Keratinocyte (primary cell): ENCODE data around the gene THNSL1. TPM values are rescaled to one million over a fixed set of nuclear protein-coding genes. Genes with fewer than 3 reads are reported as not detected.

Source experiments
- DNase-seq: peaks from one replicate; pipeline ENCODE4 v3.0.0-alpha.2; 2011; ENCODE audit warnings: low read depth, missing footprints, low spot score
- FAIRE-seq: peaks from 2 replicates; lab custom pipeline; 2011; peaks lifted over from hg19 to GRCh38; lab: Jason Lieb, UNC
- H2AFZ ChIP-seq: 2 replicates; pipeline ENCODE4 v1.6.0; 2012; ENCODE audit warnings: low read length, control low read depth, inconsistent platforms; ENCODE audit not compliant: control insufficient read depth
- H3K27ac ChIP-seq: 2 replicates; pipeline ENCODE4 v1.5.1; 2011; ENCODE audit warnings: low read length; ENCODE audit not compliant: control insufficient read depth, insufficient read depth
- H3K27me3 ChIP-seq: 3 replicates; pipeline ENCODE4 v1.6.0; 2011; ENCODE audit warnings: low read length; ENCODE audit not compliant: control insufficient read depth, insufficient read depth; ENCODE audit errors: extremely low read depth
- H3K36me3 ChIP-seq, 2 experiments: 2 replicates in 1 of 2; 3 replicates in 1 of 2; pipeline ENCODE4 v1.5.1; 2011; ENCODE audit warnings: low read length in 2 of 2, mild to moderate bottlenecking in 1 of 2; ENCODE audit not compliant: control insufficient read depth in 2 of 2, insufficient read depth in 2 of 2; ENCODE audit errors: extremely low read depth in 1 of 2
- H3K4me1 ChIP-seq: 3 replicates; pipeline ENCODE4 v1.5.1; 2011; ENCODE audit warnings: low read length; ENCODE audit not compliant: control insufficient read depth, insufficient read depth; ENCODE audit errors: extremely low read depth
- H3K4me2 ChIP-seq: 3 replicates; pipeline ENCODE4 v1.6.0; 2011; ENCODE audit warnings: low read depth, low read length; ENCODE audit not compliant: control insufficient read depth, insufficient read depth; ENCODE audit errors: extremely low read depth
- H3K4me3 ChIP-seq, 3 experiments: fragments of 200-600 bp in 1 of 3; sonication (generic) in 1 of 3; 2 replicates in 2 of 3; 3 replicates in 1 of 3; pipeline ENCODE4 v1.5.1; 2011 to 2016; ENCODE audit warnings: low read length in 3 of 3, mild to moderate bottlenecking in 3 of 3, control low read depth in 2 of 3, inconsistent platforms in 1 of 3, low read depth in 1 of 3, mixed read lengths in 1 of 3, mixed run types in 1 of 3, moderate library complexity in 1 of 3; ENCODE audit not compliant: control insufficient read depth in 2 of 3, insufficient read depth in 2 of 3; ENCODE audit errors: extremely low read depth in 1 of 3
- H3K79me2 ChIP-seq: 2 replicates; pipeline ENCODE4 v1.6.0; 2012; ENCODE audit warnings: low read length; ENCODE audit not compliant: control insufficient read depth, insufficient read depth
- H3K9ac ChIP-seq: 3 replicates; pipeline ENCODE4 v1.6.0; 2011; ENCODE audit warnings: low read length; ENCODE audit not compliant: control insufficient read depth, insufficient read depth; ENCODE audit errors: extremely low read depth
- H3K9me1 ChIP-seq: 3 replicates; pipeline ENCODE4 v1.6.0; 2011; ENCODE audit warnings: low read length; ENCODE audit not compliant: control insufficient read depth, insufficient read depth; ENCODE audit errors: extremely low read depth
- H3K9me3 ChIP-seq: 2 replicates; pipeline ENCODE4 v1.5.1; 2012; ENCODE audit warnings: low read depth, low read length; ENCODE audit not compliant: control insufficient read depth
- H4K20me1 ChIP-seq: 3 replicates; pipeline ENCODE4 v1.6.0; 2011; ENCODE audit warnings: low read length; ENCODE audit not compliant: control insufficient read depth, insufficient read depth; ENCODE audit errors: extremely low read depth
- EZH2 ChIP-seq: IDR thresholded peaks from one replicate; pipeline ENCODE4 v1.6.1; 2012; ENCODE audit warnings: inconsistent platforms, mild to moderate bottlenecking, low read length, moderate library complexity
- dilution Hi-C: fragments of 300-500 bp; cut with MboI; formaldehyde crosslinking; loops from one replicate; pipeline ENCODE4 v1.7.0; 2020; ENCODE audit warnings: low sequenced_read_pairs; ENCODE audit not compliant: extremely low pct_ligation_motif_present
- polyA plus RNA-seq, 5 experiments: library from polyadenylated mRNA; depleted of rRNA in 3 of 5; stranded (reverse) in 3 of 5; stranded (forward) in 1 of 5; unstranded in 1 of 5; fragments of >200 nt; gene quantifications; 1 replicate in 1 of 5; 2 replicates in 3 of 5; 3 replicates in 1 of 5; pipeline versions ENCODE4 v1.2.1 to v1.2.3, GENCODE V29; 2011 to 2012; ENCODE audit warnings: missing spikeins in 2 of 5, low read depth in 1 of 5, low replicate concordance in 1 of 5
- TF ChIP-seq, protein P1 (sequence below), 3 experiments: IDR thresholded peaks in 1 of 3; conservative IDR thresholded peaks in 1 of 3; optimal IDR thresholded peaks in 1 of 3; 2 replicates in 2 of 3; 3 replicates in 1 of 3; pipeline versions ENCODE3 to v1.5.1; 2011; ENCODE audit warnings: low read length in 3 of 3, mild to moderate bottlenecking in 3 of 3, moderate library complexity in 2 of 3, control low read depth in 1 of 3, inconsistent platforms in 1 of 3; ENCODE audit not compliant: insufficient read depth in 2 of 3; ENCODE audit errors: extremely low read depth in 1 of 3

Gene THNSL1
- polyA plus RNA-seq, 1 donor (not counting 4 experiments of a cell fraction or from before 2014, with no cell fraction given), result 4.1 TPM

DNA sequence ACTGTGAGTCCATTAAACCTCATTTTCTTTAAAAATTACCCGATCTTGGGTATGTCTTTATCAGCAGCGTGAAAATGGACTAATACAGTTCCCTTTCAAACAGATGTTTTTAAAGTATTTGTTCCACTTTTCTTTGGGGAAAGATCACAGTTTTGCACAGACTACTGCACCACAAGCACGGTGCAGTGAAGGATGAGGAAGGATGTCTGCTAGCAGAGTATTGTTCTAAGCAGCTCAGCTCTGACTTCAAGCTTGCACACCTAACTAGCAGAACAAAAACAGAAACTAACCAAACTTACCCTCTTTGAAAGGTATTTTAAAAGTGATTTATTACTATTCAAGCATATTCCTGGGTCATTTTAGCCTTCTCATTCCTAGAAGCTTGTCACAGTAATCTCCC is 20.0 kb downstream of the THNSL1 start:
- no peaks in the 10 kb centered on the region for H3K4me1 ChIP-seq
- H3K4me3 ChIP-seq, result no peak overlapping the region
- DNase-seq, result no peak
- no peak overlapping the region for H2AFZ ChIP-seq
- H3K4me2 ChIP-seq, result no peak overlapping the region
- no peaks in the 10 kb centered on the region for H3K36me3 ChIP-seq
- no peaks in the 10 kb centered on the region for H3K9me3 ChIP-seq
- dilution Hi-C loops, result no loop called here
- H4K20me1 ChIP-seq, result no peaks in the 10 kb centered on the region
- H3K9ac ChIP-seq, result no peak overlapping the region
- no peak for FAIRE-seq
- no peak for TF ChIP-seq EZH2
- TF ChIP-seq, protein P1, sequence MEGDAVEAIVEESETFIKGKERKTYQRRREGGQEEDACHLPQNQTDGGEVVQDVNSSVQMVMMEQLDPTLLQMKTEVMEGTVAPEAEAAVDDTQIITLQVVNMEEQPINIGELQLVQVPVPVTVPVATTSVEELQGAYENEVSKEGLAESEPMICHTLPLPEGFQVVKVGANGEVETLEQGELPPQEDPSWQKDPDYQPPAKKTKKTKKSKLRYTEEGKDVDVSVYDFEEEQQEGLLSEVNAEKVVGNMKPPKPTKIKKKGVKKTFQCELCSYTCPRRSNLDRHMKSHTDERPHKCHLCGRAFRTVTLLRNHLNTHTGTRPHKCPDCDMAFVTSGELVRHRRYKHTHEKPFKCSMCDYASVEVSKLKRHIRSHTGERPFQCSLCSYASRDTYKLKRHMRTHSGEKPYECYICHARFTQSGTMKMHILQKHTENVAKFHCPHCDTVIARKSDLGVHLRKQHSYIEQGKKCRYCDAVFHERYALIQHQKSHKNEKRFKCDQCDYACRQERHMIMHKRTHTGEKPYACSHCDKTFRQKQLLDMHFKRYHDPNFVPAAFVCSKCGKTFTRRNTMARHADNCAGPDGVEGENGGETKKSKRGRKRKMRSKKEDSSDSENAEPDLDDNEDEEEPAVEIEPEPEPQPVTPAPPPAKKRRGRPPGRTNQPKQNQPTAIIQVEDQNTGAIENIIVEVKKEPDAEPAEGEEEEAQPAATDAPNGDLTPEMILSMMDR (optimal IDR thresholded peaks at IDR 0.05 in 1 of 3, IDR thresholded peaks at IDR 0.05 in 1 of 3, conservative IDR thresholded peaks at IDR 0.05 in 1 of 3; ENCODE audit: extremely low read depth in 1 of 3, insufficient read depth in 2 of 3, low read length in 3 of 3), result no peak
- H3K27ac ChIP-seq, result no peak overlapping the region
- H3K9me1 ChIP-seq, result no peaks in the 10 kb centered on the region
- no peaks in the 10 kb centered on the region for H3K79me2 ChIP-seq
- H3K27me3 ChIP-seq, result no peaks in the 10 kb centered on the region

DNA sequence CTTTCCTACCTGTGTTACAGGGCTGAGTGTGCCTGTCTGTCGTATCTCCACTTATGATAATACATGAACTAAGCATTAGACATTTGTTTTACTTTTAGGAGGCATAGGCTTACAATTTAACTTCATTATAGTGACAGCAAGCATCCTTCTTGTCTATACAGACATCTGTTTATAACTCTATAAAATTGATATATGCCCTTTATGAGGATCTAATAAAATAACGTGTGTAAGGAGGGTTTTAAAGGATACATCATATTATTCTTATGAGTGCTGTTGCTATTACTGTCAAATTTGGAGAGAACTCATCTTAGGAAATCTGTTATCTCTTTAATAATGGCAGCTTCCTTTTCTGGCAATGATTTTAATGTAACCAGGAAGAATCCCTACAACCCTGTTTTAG is 21.9 kb downstream of the THNSL1 start:
- Histone ChIP-seq H3K9me1 (no peaks in the 10 kb centered on the region), H3K79me2 (no peaks in the 10 kb centered on the region), H3K27me3 (no peaks in the 10 kb centered on the region), H3K27ac (no peak overlapping the region), H3K36me3 (no peaks in the 10 kb centered on the region), H3K4me1 (no peaks in the 10 kb centered on the region), H4K20me1 (no peaks in the 10 kb centered on the region), H2AFZ (no peak overlapping the region), H3K9me3 (no peaks in the 10 kb centered on the region), H3K4me3 (no peak overlapping the region), H3K4me2 (no peak overlapping the region), H3K9ac (no peak overlapping the region)
- TF ChIP-seq, protein P1 (optimal IDR thresholded peaks at IDR 0.05 in 1 of 3, IDR thresholded peaks at IDR 0.05 in 1 of 3, conservative IDR thresholded peaks at IDR 0.05 in 1 of 3; ENCODE audit: extremely low read depth in 1 of 3, insufficient read depth in 2 of 3, low read length in 3 of 3), result no peak
- no peak for TF ChIP-seq EZH2
- dilution Hi-C loops, result no loop called here
- no peak for DNase-seq
- FAIRE-seq, result no peak
